H1 (cell line): ENCODE data around the gene SRRM2. TPM values are rescaled to one million over a fixed set of nuclear protein-coding genes. Genes with fewer than 3 reads are reported as not detected.

ENCODE experiments used
- CTCF ChIA-PET: fragments of 300-600 bp; sonication (Branson Sonifier 250); formaldehyde crosslinking; loops from one replicate; lab custom pipeline; 2021; ENCODE audit not compliant: partially characterized antibody; lab: Charles Lee
- POLR2A ChIA-PET: fragments of 300-600 bp; sonication (Branson Sonifier 250); formaldehyde crosslinking; loops from one replicate; lab custom pipeline; 2021; ENCODE audit warnings: inconsistent platforms; ENCODE audit not compliant: partially characterized antibody; lab: Charles Lee
- DNase-seq, 2 experiments: peaks; one replicate each; pipeline versions ENCODE4 v3.0.0 to v3.0.0-alpha.2; 2010 to 2022; ENCODE audit warnings: low spot score in 2 of 2, low read depth in 1 of 2, mixed read lengths in 1 of 2
- FAIRE-seq: peaks from 2 replicates; lab custom pipeline; 2011; peaks lifted over from hg19 to GRCh38; lab: Jason Lieb, UNC
- H2AFZ ChIP-seq: 2 replicates; pipeline ENCODE4 v1.8.1; 2012; ENCODE audit warnings: low read length, inconsistent platforms
- H2AK5ac ChIP-seq: 2 replicates; pipeline ENCODE4 v1.6.1; 2013; ENCODE audit warnings: low read depth, low read length
- H2BK120ac ChIP-seq: replicated peaks from 2 replicates; pipeline ENCODE3; 2013; ENCODE audit warnings: low read depth, low read length, inconsistent platforms
- H2BK12ac ChIP-seq: 2 replicates; pipeline ENCODE4 v1.6.1; 2013; ENCODE audit warnings: low read depth, low read length
- H2BK15ac ChIP-seq: 2 replicates; pipeline ENCODE4 v1.6.1; 2013; ENCODE audit warnings: low read length
- H2BK20ac ChIP-seq: 2 replicates; pipeline ENCODE4 v1.6.1; 2013; ENCODE audit warnings: low read length
- H2BK5ac ChIP-seq: 2 replicates; pipeline ENCODE4 v1.6.1; 2013; ENCODE audit warnings: low read depth, low read length
- H3K14ac ChIP-seq: 2 replicates; pipeline ENCODE4 v1.6.1; 2013; ENCODE audit warnings: inconsistent platforms; ENCODE audit not compliant: insufficient read length
- H3K18ac ChIP-seq: 2 replicates; pipeline ENCODE4 v1.6.1; 2013; ENCODE audit warnings: low read length; ENCODE audit errors: extremely low read depth
- H3K23ac ChIP-seq: 2 replicates; pipeline ENCODE4 v1.6.1; 2013; ENCODE audit warnings: inconsistent platforms; ENCODE audit not compliant: insufficient read length
- H3K23me2 ChIP-seq: 2 replicates; pipeline ENCODE4 v1.6.1; 2013; ENCODE audit warnings: low read depth, low read length
- H3K27ac ChIP-seq: 2 replicates; pipeline ENCODE4 v1.6.1; 2011; ENCODE audit warnings: low read depth, low read length, inconsistent platforms
- H3K27me3 ChIP-seq, 4 experiments: replicated peaks in 1 of 4; 1 replicate in 1 of 4; 2 replicates in 3 of 4; pipeline versions ENCODE4 v1.6.1 to v1.8.1; 2011 to 2013; ENCODE audit warnings: low read length in 3 of 4, mild to moderate bottlenecking in 3 of 4, inconsistent platforms in 2 of 4, mixed read lengths in 2 of 4, moderate library complexity in 1 of 4; ENCODE audit not compliant: control insufficient read depth in 3 of 4, insufficient read depth in 3 of 4; ENCODE audit errors: extremely low read depth in 1 of 4
- H3K36me3 ChIP-seq, 4 experiments: 2 replicates each; pipeline versions ENCODE4 v1.6.1 to v1.8.1; 2011 to 2013; ENCODE audit warnings: mild to moderate bottlenecking in 4 of 4, low read length in 3 of 4, moderate library complexity in 2 of 4, control low read depth in 1 of 4, inconsistent platforms in 1 of 4; ENCODE audit not compliant: insufficient read depth in 4 of 4, control insufficient read depth in 2 of 4
- H3K4ac ChIP-seq: replicated peaks from 2 replicates; pipeline ENCODE3; 2013; ENCODE audit warnings: low read length, low read depth, mixed read lengths, inconsistent platforms; ENCODE audit not compliant: insufficient read length
- H3K4me1 ChIP-seq, 4 experiments: replicated peaks in 1 of 4; 1 replicate in 1 of 4; 2 replicates in 3 of 4; pipeline versions ENCODE4 v1.6.1 to v1.8.1; 2011 to 2013; ENCODE audit warnings: low read length in 3 of 4, inconsistent platforms in 2 of 4, mixed read lengths in 1 of 4; ENCODE audit not compliant: insufficient read depth in 4 of 4, control insufficient read depth in 3 of 4
- H3K4me2 ChIP-seq, 2 experiments: 2 replicates each; pipeline versions ENCODE4 v1.6.1 to v1.8.1; 2011 to 2013; ENCODE audit warnings: low read depth in 2 of 2, low read length in 2 of 2, control low read depth in 1 of 2, inconsistent platforms in 1 of 2, mild to moderate bottlenecking in 1 of 2; ENCODE audit not compliant: insufficient read depth in 1 of 2
- H3K4me3 ChIP-seq, 4 experiments: fragments of 200-600, 300-600 bp in 1 of 4; sonication (generic), shearing (Covaris generic), sonication (Bioruptor Twin) in 1 of 4; 2 replicates each; pipeline versions ENCODE4 v1.5.1 to v1.8.1; 2011 to 2016; ENCODE audit warnings: low read length in 4 of 4, low read depth in 3 of 4, control low read depth in 2 of 4, inconsistent platforms in 2 of 4, mild to moderate bottlenecking in 2 of 4, mixed read lengths in 1 of 4, moderate library complexity in 1 of 4; ENCODE audit not compliant: insufficient read depth in 2 of 4; ENCODE audit errors: extremely low read depth in 1 of 4
- H3K56ac ChIP-seq: replicated peaks from 2 replicates; pipeline ENCODE3; 2013; ENCODE audit warnings: low read depth, mild to moderate bottlenecking, mixed read lengths, low read length, inconsistent platforms; ENCODE audit not compliant: insufficient read length
- H3K79me1 ChIP-seq: 2 replicates; pipeline ENCODE4 v1.6.1; 2013; ENCODE audit warnings: low read depth, low read length, control low read depth
- H3K79me2 ChIP-seq, 2 experiments: 2 replicates each; pipeline versions ENCODE4 v1.6.1 to v1.8.1; 2012 to 2013; ENCODE audit warnings: low read length in 2 of 2, mild to moderate bottlenecking in 2 of 2, inconsistent platforms in 1 of 2; ENCODE audit not compliant: insufficient read depth in 2 of 2, control insufficient read depth in 1 of 2
- H3K9ac ChIP-seq, 4 experiments: replicated peaks in 1 of 4; 1 replicate in 1 of 4; 2 replicates in 3 of 4; pipeline versions ENCODE4 v1.6.1 to v1.8.1; 2011 to 2013; ENCODE audit warnings: low read depth in 3 of 4, low read length in 3 of 4, control low read depth in 2 of 4, mild to moderate bottlenecking in 2 of 4, moderate library complexity in 2 of 4, inconsistent platforms in 1 of 4; ENCODE audit errors: extremely low read depth in 1 of 4
- H3K9me3 ChIP-seq, 2 experiments: 2 replicates each; pipeline versions ENCODE4 v1.6.1 to v1.8.1; 2012 to 2013; ENCODE audit warnings: mild to moderate bottlenecking in 2 of 2, moderate library complexity in 2 of 2, control low read depth in 1 of 2, inconsistent platforms in 1 of 2, low read depth in 1 of 2, low read length in 1 of 2, mixed read lengths in 1 of 2; ENCODE audit not compliant: insufficient read depth in 2 of 2
- H4K20me1 ChIP-seq, 2 experiments: replicated peaks in 1 of 2; 2 replicates each; pipeline versions ENCODE3 to v1.8.1; 2011 to 2013; ENCODE audit warnings: inconsistent platforms in 2 of 2, low read length in 2 of 2, mild to moderate bottlenecking in 1 of 2; ENCODE audit not compliant: insufficient read depth in 2 of 2, control insufficient read depth in 1 of 2
- H4K5ac ChIP-seq: 2 replicates; pipeline ENCODE4 v1.6.1; 2013; ENCODE audit warnings: low read length, low read depth, mixed read lengths, inconsistent platforms; ENCODE audit not compliant: insufficient read length
- H4K8ac ChIP-seq: 2 replicates; pipeline ENCODE4 v1.8.0; 2013; ENCODE audit warnings: mild to moderate bottlenecking, moderate library complexity, low read length, inconsistent platforms; ENCODE audit not compliant: insufficient read depth; ENCODE audit errors: extremely low read depth
- H4K91ac ChIP-seq: replicated peaks from 2 replicates; pipeline ENCODE3; 2013; ENCODE audit warnings: low read length, mixed read lengths, inconsistent platforms; ENCODE audit not compliant: insufficient read length
- CTBP2 ChIP-seq: IDR thresholded peaks from 2 replicates; pipeline ENCODE4 v1.7.0; 2011; ENCODE audit warnings: borderline replicate concordance, mild to moderate bottlenecking, moderate library complexity, mixed read lengths, low read length; ENCODE audit not compliant: insufficient read depth, insufficient read length
- EP300 ChIP-seq, 2 experiments: IDR thresholded peaks; 1 replicate in 1 of 2; 2 replicates in 1 of 2; pipeline ENCODE4 v1.6.1; 2011 to 2012; ENCODE audit warnings: low read depth in 2 of 2, low read length in 2 of 2, mild to moderate bottlenecking in 2 of 2, borderline replicate concordance in 1 of 2, inconsistent platforms in 1 of 2, moderate library complexity in 1 of 2
- KDM1A ChIP-seq: fragments of 200-600, 300-600 bp; sonication (generic); IDR thresholded peaks from 2 replicates; pipeline ENCODE4 v1.7.1; 2016; ENCODE audit warnings: mild to moderate bottlenecking, low read length, borderline replicate concordance
- KDM5A ChIP-seq: fragments of 200-600 bp; IDR thresholded peaks from 2 replicates; pipeline ENCODE4 v1.7.1; 2012; ENCODE audit warnings: mild to moderate bottlenecking, low read length, inconsistent platforms, mixed read lengths
- POLR2A ChIP-seq, 2 experiments: IDR thresholded peaks; 1 replicate in 1 of 2; 2 replicates in 1 of 2; pipeline ENCODE4 v1.6.1; 2011; ENCODE audit warnings: low read depth in 2 of 2, low read length in 2 of 2, mild to moderate bottlenecking in 2 of 2; ENCODE audit errors: control extremely low read depth in 1 of 2
- POLR2AphosphoS5 ChIP-seq: IDR thresholded peaks from 2 replicates; pipeline ENCODE4 v1.6.1; 2011; ENCODE audit warnings: low read depth, low read length
- WGBS, 2 experiments: shearing (Covaris generic) in 1 of 2; methylation state at CpG; one replicate each; pipeline versions ENCODE4 v1.1.6 to v1.1.7; 2013 to 2015; ENCODE audit warnings: low lambda C conversion rate in 2 of 2, mixed read lengths in 2 of 2, inconsistent platforms in 1 of 2, low coverage in 1 of 2, missing lambda C conversion rate in 1 of 2; ENCODE audit not compliant: insufficient replicate concordance in 2 of 2, insufficient coverage in 1 of 2, insufficient read length in 1 of 2; ENCODE audit errors: extremely low coverage in 1 of 2, missing lambda C conversion rate in 1 of 2; 5-methylcytosine and 5-hydroxymethylcytosine counted together
- polyA plus RNA-seq, 7 experiments: library from polyadenylated mRNA; depleted of rRNA in 3 of 7; stranded (reverse) in 5 of 7; unstranded in 2 of 7; fragments of >200 nt in 5 of 7; fragments of 200-250 nt in 2 of 7; gene quantifications; 1 replicate in 5 of 7; 2 replicates in 1 of 7; 4 replicates in 1 of 7; pipeline versions ENCODE4 v1.2.1 to v1.2.3, GENCODE V29; 2011 to 2013; ENCODE audit warnings: missing spikeins in 2 of 7, mixed read lengths in 2 of 7
- total RNA-seq: library from RNA; stranded (reverse); fragmentation: NEBNext Ultra II Directional; extraction: Animal tissue kit (Norgen Biotek cat#: 25700); gene quantifications from 2 replicates; pipeline ENCODE4 v1.2.1, GENCODE V29; 2021
- TF ChIP-seq, protein P1 (sequence below): IDR thresholded peaks from 2 replicates; pipeline ENCODE4 v1.6.1; 2012; ENCODE audit warnings: low read length, inconsistent platforms

SRRM2 gene
- total and polyA plus RNA-seq, 2 of the 8 experiments (the other 6 are each of a cell fraction or from before 2014, with no cell fraction given): 300 to 579 TPM

DNA sequence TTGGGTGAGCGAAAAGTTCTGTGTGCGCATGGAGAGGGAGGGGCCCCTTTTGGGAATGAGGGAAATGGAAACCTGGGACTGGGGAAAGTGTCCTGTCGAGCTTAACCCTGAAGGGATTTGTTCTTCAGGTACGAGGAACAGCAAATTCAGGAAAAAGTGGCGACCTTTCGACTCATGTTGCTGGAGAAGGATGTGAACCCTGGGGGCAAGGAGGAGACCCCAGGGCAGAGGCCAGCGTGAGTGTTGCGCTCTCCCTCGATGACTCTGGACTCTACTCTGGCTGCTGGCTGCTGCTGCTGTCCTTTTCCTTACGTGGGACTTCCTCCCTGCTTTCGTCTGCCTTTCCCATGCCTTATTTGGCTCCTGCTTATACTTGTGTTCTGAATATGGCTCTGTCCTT, 4.9 kb downstream of the SRRM2 start:
- Histone ChIP-seq H4K91ac (no peak overlapping the region), H3K4me3 (no peak overlapping the region), H2BK15ac (no peak overlapping the region), H3K4ac (no peak overlapping the region), H3K23me2 (peaks cover 4% of the 10 kb centered on the region; the same call in 1 of the 2 replicates), H4K5ac (no peak overlapping the region), H3K27ac (no peak overlapping the region), H3K4me2 (no peak overlapping the region), H3K4me1 (peaks cover 0 to 5% (median 2%) of the 10 kb centered on the region in 4 experiments; a peak in 3 of 7 replicates), H2AFZ (no peak overlapping the region), H2AK5ac (no peak overlapping the region), H2BK12ac (no peak overlapping the region), H3K56ac (no peak overlapping the region), H3K36me3 (peaks cover 40 to 66% (median 59%) of the 10 kb centered on the region in 4 experiments), H3K23ac (no peak overlapping the region), H3K9me3 (peaks cover 12 to 14% of the 10 kb centered on the region in 2 experiments; a peak in 3 of 4 replicates), H2BK5ac (no peak overlapping the region), H3K9ac (no peak overlapping the region), H4K20me1 (peaks cover 21 to 25% of the 10 kb centered on the region in 2 experiments), H4K8ac (no peak overlapping the region), H3K79me2 (peaks cover 52 to 93% of the 10 kb centered on the region in 2 experiments), H3K14ac (no peak overlapping the region), H2BK20ac (no peak overlapping the region), H3K79me1 (peaks cover 4% of the 10 kb centered on the region; the same call in 1 of the 2 replicates), H3K18ac (no peak overlapping the region), H3K27me3 (no peaks in the 10 kb centered on the region), H2BK120ac (no peak overlapping the region)
- DNase-seq: no peak
- no peak for FAIRE-seq
- 93% methylated on average over 11 of the region's 11 CpGs; no CpG with 5 or more reads in 1 of the 2 experiments for WGBS, 2 experiments
- TF ChIP-seq POLR2A (IDR thresholded peaks at IDR 0.05; ENCODE audit: control extremely low read depth in 1 of 2, low read depth in 2 of 2, low read length in 2 of 2) (no peak; a peak in 1 of 3 replicates), POLR2AphosphoS5 (peak; percentile 55), EP300 (IDR thresholded peaks at IDR 0.05; ENCODE audit: borderline replicate concordance in 1 of 2, low read depth in 2 of 2, low read length in 2 of 2) (no peak), CTBP2 (no peak), KDM5A (no peak), KDM1A (no peak)
- TF ChIP-seq, protein P1, sequence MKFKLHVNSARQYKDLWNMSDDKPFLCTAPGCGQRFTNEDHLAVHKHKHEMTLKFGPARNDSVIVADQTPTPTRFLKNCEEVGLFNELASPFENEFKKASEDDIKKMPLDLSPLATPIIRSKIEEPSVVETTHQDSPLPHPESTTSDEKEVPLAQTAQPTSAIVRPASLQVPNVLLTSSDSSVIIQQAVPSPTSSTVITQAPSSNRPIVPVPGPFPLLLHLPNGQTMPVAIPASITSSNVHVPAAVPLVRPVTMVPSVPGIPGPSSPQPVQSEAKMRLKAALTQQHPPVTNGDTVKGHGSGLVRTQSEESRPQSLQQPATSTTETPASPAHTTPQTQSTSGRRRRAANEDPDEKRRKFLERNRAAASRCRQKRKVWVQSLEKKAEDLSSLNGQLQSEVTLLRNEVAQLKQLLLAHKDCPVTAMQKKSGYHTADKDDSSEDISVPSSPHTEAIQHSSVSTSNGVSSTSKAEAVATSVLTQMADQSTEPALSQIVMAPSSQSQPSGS: no peak
- ChIA-PET CTCF (interaction anchor here (0.8 to 1.2 kb wide), 4 partner anchors 8 to 97 kb away, joined by 3 to 5 read pairs (median 3); no protein-coding TSS in a partner anchor), POLR2A (interaction anchor here (0.7 to 4.8 kb wide), 14 partner anchors 10 to 74 kb away, joined by 3 to 140 read pairs (median 5); partner anchors contain the start of genes ELOB and PRSS27)
